Activated CD4-positive, alpha-beta T cell treated with anti-CD3 and anti-CD28 coated beads, Interleukin-2, Interleukin-4, amounts not matched to agents 100 ng/mL and 50 ng/mL, durations not matched to agents 16 hours and 8 hours (primary cell): ENCODE results near the gene SLX4IP.
"Not testable (repeated sequence)": the region's sequence is repeated elsewhere in the genome, so short reads cannot be mapped to it uniquely, and the experiment has no call there.

Experiments used
- DNase-seq: peaks from one replicate; pipeline ENCODE4 v3.0.0-alpha.2; 2020; ENCODE audit warnings: low spot score

The SLX4IP gene

DNA sequence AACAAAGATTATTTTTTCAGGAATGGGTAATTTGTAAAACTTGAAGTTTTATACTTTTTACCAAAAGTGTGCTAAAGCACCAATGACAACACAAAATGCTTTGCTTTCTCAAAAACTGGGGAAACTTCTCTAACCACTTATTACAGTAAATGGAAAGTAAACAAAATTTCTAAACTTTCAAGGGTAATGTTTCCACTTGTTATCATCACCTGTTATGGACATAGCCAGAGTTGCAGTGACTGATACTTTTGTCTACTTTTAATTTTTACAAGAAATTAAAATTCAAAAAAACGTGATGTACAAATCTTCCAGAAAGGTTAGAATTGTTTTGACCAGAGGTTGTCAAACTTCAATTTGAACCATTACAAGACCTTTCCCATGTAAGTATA is 138.8 kb downstream of the SLX4IP start:
- DNase-seq = no peak

DNA sequence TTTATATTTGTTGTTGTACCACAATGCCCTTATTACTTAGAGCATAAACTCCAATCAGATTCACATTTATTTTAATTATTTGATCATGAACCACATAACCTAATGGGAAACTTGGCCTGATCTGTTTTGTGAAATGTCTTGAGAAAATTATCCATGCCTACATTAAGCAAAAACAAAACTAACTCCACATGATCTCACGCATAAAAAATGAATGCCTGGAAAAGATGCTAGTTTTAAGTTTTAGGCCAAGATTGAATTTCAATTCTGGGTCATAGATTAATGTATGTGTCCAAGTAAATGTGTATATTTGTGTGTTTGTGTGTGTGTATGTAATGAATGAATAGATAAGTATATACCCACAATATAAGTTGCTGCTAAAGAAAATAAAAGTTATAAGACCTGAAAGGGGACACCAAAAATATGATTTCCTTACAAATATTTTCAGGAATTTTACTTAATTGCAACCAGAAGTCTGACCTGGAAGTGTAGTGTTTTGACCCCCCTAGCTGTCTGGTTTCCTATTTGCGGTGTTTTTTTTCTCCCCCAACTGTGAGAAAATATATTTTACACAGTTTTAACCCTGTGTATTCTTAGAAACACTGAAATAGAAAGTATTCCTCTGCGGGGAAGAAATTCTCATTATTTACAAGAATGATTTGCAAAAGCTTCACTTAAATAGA is 141.4 kb downstream of the SLX4IP start:
- no peak for DNase-seq

DNA sequence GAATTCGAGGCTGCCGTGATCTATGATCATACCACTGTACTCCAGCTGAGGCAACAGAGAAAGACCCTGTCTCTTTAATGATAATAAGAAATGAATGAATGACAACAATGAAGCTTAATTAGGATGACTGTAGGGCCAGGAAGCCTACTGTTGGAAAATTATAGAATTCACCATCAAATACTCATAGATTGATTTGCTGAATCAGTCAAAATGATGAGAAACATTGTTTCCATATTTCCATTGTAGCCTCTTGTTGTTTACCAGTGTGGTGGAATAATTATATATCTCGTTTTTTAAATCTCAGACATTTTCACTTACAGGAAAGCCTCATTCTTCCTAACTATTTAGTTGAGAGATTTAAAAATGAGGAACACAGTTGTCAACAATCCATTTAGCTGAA is 142.5 kb downstream of the SLX4IP start:
- no peak for DNase-seq

DNA sequence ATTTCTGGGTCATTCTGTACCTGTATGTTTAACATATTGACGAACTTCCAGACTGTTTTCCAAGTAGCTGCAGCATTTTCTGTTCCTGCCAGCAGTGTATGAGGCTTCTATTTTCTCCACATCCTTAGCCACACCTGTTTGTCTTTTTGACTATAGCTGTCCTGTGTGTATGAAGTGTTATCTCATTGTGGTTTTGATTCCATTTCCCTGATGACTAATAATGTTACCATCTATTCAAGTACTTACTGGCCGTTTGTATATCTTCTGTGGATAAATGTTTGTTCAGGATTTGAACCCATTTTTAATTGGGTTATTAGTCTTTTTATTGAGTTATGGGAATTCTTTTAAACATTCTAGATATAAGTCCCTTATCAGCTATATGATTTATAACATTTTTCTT is 143.5 kb downstream of the SLX4IP start:
- DNase-seq = peak; percentile 29

DNA sequence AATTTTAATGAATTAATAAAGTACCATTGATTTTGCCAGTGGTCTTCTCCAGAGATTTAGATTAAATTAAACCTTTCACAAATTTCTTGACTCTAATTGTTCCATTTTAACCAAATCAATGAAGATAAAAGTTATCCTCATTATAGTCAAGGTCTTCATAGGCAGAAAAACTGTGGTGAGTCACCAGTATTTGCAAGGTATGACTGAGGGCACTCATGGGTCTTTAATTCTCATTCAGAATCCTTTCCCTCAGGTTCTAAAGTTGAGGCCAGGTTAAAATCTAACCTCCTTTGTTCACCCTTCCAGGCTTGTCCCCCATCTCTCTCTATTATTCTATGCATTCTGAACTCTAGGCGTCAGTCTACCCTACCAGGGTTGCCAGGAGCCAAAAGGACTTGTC is 144.8 kb downstream of the SLX4IP start:
- DNase-seq = no peak

DNA sequence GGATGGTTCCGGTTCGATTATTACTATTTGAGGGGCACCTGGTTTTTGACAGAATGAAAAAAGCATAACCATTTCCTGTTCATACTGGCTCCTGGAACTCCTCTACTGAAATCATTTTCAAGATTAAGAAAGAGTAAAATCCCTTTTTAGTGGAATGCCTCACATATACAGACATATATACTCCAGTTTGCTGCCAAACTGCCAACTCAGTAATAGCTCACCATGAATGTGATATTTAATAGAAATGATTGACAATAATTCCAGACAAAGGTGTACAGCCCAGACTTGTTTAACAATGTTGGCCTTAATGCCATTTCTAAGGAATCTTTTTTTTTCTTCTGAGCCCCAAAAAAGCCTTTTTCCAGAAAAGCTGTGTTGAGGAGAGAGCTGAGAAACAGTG is 145.6 kb downstream of the SLX4IP start:
- no peak for DNase-seq

DNA sequence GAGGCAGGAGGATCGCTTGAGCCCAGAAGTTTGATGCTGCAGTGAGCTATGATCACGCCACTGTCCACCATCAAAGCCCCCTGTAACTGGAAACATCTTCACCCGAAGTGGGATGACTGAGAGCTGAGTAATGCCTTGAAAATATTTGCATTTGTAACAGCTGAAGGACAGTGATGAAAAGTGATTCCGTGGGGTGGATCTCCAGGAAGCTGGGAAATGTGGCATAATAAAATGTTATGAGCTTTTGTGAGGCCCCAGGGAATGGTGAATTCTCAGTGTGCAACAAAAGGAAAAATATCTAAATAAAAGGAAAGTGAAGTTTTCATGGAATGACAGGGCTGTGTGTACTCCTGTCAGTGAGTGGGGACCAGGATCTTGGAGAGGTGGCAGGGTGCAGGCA is 146.7 kb downstream of the SLX4IP start:
- DNase-seq = no peak

DNA sequence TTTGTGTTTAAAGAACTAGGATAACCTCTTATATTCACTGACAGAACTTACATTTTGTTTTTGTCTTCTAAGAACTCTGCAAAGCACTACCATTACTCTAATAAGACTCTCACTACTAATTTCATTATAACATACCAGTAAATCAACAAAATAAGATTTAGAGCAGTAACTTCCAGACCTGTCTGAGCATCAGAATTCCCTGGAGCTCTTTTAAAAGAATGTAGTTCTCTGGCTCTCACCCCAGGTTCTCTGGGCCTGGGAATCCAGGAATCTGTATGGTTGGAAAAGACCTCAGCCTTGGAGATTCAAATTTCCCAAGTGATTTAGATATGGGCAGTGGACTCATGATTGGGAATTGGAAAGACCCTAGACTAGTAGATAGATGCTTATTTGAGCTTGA is 149.3 kb downstream of the SLX4IP start:
- DNase-seq = no peak

DNA sequence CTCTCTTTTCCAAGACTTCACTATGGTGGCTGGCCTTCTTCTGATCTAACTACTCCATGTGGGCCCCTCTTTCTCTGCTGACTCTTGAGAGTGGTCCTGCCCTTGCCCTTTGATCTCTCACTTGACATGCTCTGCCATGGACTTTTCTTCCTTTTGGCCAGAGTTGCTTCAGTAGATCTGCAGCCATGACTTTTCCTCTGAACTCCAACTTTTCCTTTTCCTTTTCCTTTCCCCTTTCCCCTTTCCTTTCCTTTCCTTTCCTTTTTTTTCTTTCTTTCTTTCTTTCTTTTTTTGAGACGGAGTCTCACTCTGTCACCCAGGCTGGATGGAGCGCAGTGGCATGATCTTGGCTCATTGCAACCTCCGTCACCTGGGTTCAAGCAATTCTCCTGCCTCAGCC is 150.2 kb downstream of the SLX4IP start:
- no peak for DNase-seq

DNA sequence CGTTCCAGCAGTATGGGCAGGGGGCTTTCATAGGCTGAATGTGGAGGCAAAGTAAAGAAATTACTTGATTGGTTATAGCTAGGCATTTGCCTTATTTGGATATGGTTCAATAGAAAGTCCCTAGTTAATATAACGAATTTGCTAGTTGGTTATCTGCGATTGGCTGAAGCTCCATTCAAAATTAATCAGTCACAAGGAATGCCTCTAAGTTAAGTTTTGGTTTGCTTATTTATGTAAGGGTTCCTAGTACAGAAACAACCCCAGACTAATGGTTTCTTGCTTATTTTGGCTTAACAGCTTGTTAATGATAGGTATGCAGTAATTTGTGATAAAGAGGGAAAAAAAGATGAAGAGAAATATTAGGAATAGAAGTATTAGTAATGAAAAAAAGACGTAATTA is 151.2 kb downstream of the SLX4IP start:
- DNase-seq = no peak

DNA sequence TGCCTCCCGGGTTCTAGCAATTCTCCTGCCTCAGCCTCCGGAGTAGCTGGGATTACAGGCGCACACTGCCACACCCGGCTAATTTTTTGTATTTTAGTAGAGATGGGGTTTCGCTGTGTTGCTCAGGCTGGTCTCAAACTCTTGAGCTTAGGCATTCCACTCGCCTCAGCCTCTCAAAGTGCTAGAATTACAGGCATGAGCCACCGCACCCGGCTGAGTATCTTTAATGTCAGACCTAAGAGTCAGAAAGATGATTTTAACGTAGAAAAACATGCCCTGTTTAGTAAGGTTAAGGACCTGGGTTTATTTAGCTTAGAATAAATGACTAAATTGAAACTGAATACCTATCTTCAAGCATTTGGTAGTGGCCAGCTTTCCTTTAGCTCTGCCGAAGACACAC is 155.3 kb downstream of the SLX4IP start:
- DNase-seq = not testable (repeated sequence)

DNA sequence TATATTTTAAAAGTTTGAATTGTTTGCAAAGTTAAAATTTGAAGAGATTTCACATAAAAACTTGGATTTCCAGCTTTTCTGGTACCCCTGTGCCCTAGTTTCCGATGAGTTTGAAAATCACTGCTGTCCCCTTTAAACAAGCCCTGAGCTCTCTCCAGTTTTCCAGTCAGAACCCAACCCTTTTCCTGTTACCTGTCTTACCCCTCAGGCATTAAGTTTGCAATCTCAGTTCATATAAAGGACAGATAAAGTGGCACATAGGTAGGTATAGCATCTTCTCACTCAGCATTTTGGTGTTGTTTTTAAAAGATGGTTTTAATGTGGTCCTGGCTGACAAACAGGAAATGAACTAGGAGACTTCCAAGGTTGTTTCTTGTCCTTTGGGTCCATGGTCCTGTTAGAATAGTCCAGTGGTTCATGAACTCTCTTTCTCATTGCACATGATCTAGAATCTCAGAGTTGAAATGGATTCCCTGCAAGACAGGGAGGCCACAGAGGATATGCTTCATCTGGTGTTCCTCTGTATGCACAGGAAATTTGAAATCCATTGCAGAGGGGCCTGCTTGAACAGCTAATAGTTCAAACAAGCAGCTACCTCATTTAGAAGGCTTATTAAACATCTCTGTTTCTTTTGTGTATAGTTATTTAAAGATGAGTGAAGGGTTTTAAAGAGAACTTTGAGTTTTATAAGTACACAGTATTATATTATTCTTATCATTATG is 156.0 kb downstream of the SLX4IP start:
- DNase-seq = no peak

DNA sequence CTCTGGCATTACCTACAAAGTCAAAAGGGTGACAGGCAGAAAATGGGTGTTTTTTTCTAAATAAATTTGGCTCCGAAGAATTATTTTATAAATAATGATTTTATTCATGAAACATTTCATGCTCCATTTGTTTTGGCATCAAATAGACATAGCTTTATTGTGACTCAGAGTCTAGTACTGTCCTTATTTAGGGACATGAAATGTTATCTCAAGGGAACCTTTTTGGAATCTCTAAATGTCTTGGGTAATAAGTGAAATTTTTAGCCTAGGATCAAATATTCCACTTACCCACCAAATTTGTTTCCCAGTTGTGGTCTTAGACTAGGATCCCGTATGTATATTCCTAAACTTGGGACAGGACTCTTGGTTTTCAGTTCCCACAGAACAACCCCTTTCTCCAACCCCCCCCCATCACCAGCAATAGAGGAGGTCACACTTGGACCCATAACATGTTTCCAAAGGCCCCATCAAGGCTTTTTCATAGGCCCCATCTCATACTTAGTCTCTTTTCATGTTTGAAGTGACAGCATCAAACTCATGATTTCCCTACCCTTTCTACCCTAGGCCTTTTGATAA is 156.9 kb downstream of the SLX4IP start:
- DNase-seq = no peak

DNA sequence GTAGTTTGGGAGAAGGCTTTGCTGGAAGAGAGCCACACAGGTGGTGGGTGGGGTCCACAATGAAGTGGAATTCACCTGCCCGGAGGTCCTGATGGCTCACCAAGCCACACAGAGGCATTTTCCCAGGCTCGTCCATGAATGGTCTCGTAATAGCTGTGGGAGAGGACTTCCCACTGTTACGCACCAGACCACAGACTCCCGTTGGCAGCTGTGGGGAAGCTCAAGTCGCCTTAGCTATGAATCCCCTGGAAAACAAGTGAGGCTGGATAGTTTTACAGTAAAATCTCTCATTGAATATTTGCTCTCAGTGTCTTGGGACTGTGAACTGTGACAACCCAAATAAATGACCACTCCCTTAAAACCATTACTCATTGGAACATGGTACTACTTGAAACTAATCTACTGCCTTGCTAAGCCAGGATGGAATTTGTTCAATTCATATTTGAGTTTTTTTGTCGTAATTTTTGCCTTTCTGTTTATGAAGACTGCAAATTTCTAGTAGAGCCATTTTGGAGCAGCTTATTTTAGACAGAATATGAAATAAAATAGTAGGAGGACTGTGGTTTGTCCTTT is 159.3 kb downstream of the SLX4IP start:
- DNase-seq = no peak

DNA sequence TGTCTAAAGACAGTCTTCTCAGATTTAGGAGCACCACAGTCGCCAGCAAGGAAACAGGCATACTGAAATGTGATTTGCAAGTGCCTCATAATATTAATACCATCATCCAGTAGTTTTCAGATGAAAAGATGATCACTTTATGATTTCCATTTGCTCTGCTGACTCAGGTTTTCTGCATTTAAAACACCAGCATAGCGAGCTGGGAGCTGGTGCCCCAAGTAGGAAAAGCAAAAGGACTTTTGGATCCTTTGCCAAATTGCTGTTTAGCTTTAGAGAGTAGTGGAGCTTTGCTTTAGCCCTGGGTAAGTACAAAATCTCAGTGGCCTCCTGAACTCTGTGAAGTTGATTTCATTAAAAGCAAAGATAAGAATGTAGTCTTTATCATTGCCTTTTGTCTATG is 160.2 kb downstream of the SLX4IP start:
- no peak for DNase-seq

DNA sequence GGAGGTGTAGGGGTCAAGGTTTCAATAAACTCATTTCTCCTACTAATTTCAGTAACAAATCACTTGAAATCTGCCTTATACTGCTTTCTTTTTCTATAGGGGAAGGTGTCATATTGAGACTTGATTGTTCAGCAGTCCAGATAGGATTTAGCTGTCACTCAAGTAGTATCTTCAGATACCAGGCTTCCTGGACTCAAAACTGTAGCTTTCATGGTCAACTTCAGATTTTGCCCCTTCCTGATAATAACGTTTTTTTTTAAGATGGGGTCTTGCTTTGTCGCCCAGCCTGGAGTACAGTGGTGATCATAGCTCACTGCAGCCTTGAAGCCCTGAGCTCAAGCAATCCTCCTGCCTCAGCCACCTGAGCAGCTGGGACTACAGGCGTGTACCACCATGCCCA is 160.9 kb downstream of the SLX4IP start:
- no peak for DNase-seq

DNA sequence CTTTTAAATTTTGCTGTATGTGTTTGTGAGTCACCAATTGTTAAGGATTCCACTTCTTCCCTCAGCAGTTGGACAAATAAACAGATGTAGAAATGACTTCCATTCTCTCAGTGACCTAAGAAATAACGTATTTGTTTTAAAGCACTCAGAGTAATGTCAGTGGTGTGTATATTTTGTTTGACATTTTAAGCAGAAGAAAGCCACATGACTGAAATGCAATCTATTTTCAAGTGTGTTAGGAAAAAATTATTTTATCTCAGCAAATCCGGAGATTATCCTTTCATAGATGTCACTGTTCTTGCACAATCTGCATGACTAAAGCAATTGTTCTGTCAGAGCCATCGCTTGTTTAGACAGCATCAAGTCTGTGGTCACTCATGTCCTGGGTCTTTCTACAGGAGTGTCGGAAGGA is 161.6 kb downstream of the SLX4IP start:
- no peak for DNase-seq

DNA sequence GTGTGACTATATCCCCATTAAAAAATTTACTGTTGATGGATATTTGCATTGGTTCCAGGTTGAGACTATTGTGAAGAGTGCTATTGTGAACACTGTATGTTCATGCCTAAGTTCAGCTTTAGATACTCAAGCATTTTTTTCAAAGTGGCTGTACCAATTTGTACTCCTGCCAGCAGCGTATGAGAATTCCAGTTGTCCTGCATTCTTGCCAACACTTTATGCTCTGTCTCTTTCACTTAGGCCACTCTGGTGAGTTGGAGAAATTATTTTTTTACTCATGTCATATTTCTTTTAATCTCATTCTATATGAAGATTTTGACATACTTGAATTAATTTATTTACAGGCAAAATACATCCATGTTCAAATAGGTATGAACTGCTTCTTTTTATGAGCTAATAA is 162.5 kb downstream of the SLX4IP start:
- no peak for DNase-seq

DNA sequence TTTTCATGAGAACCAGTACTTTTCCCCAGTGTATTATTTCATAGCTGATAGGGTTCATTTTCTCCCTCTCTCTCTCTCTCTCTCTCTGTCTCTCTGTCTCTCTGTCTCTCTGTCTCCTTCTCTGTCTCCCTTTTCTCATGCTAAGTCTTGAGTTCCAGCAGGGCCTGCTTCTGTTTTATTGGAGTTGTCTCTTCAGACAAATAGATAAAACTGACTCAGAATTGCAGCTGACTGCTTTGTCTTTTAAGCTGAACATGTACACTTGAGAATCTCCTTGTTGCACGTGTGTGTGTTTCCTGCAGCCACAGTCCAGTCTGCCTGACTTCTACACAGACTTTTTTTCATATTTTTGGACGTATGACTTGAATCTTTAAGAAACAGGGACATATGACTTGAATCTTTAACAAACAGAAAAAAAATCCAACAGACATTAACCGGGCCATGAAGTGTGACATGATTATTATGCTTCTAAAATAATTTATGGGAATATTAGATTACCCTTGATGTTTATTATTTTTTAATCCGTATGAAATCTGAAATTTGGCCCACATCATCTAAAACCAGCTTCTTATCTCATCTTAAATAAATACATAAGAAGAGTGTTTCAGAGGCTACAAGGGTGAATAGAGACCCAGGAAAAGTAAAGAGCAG is 167.2 kb downstream of the SLX4IP start:
- DNase-seq = no peak

DNA sequence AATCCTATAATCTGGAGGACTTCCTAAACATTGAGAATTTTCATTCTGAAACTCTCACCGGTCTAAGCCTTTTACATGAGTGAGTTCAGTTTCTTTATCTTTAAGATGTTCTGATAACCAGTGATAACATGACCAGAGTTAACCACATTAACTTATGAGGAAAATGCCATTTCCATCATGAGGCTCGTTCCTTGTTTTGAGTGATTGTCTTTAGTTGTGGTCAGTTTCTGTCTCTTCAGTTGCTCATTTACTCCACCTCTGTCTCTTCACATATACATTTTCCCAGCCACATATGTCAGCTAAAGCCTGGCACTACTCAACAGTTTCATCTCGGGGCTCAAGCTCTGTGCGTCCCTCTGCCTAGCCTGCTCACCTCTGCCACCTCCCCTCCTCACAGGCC is 168.3 kb downstream of the SLX4IP start:
- peak; percentile 63 for DNase-seq

DNA sequence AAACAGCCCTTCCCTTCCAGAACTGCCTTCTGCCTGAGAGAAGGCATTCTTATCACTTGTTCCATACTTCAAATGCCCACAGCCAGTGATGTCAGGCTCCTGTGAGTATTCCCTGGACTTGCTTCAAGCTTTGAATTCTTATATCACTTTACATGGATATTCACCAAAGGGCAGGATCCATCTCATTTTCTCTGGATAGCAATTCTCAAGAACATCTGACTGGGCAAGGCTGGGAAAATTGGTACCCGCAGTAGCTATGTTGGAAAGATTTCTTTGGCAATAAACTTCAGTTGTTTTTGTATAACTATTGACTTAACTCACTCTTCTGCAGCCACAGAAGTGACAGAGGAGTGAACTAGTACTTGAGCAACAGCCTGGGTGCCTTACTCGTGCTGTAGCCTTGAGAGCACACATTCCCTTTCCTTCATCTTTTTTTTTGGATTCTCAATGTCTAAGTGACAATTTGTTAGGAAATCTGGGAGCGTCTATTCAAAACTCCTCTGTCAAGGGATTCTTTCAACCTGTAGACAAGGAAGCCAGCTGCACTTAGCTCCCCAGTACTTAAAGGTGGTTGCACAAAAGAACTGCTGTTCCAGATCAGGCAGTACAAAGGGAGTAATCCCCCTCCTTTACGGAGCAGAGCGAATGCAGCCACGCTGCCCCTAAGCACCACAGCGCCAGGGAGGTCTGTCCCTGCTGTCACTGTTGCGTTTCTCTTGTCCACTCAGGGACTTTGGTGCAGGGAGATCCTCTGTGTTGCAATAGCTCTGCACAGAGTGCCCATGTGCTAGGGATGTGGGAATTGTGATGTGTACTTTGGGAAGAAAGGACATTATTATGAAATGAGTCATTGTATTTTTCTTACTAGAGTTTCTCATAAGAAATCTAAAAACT is 169.1 kb downstream of the SLX4IP start:
- no peak for DNase-seq
